Liver (tissue), 9 donors: ENCODE data around the gene FCRL1. TPM values are rescaled to one million over a fixed set of nuclear protein-coding genes. Genes with fewer than 3 reads are reported as not detected.

Source experiments
- DNase-seq: peaks from one replicate; pipeline ENCODE4 v3.0.0-alpha.2; 2017; ENCODE audit warnings: low spot score
- H3K27ac ChIP-seq, 2 donors: one replicate each; pipeline ENCODE4 v1.7.0; 2013; ENCODE audit warnings: inconsistent platforms in 2 of 2, low read length in 2 of 2, control low read depth in 1 of 2, low read depth in 1 of 2, mild to moderate bottlenecking in 1 of 2
- H3K27me3 ChIP-seq, 4 donors: one replicate each; pipeline versions ENCODE4 v1.6.1 to v1.7.0; 2013; ENCODE audit warnings: low read length in 3 of 4, inconsistent platforms in 1 of 4, mild to moderate bottlenecking in 1 of 4, moderate library complexity in 1 of 4; ENCODE audit not compliant: control insufficient read depth in 4 of 4, insufficient read depth in 4 of 4
- H3K36me3 ChIP-seq, 4 donors: one replicate each; pipeline versions ENCODE4 v1.6.1 to v1.7.0; 2013; ENCODE audit warnings: low read length in 3 of 4, mild to moderate bottlenecking in 3 of 4, low read depth in 1 of 4, moderate library complexity in 1 of 4; ENCODE audit not compliant: control insufficient read depth in 4 of 4, insufficient read depth in 3 of 4
- H3K4me1 ChIP-seq, 4 donors: one replicate each; pipeline versions ENCODE4 v1.6.1 to v1.7.0; 2013; ENCODE audit warnings: low read length in 3 of 4, mild to moderate bottlenecking in 3 of 4, moderate library complexity in 1 of 4; ENCODE audit not compliant: control insufficient read depth in 4 of 4, insufficient read depth in 4 of 4
- H3K4me3 ChIP-seq, 3 donors: one replicate each; pipeline versions ENCODE4 v1.6.1 to v1.7.0; 2013; ENCODE audit warnings: low read length in 3 of 3, control low read depth in 1 of 3, low read depth in 1 of 3, mild to moderate bottlenecking in 1 of 3
- H3K9ac ChIP-seq, 2 donors: one replicate each; pipeline ENCODE4 v1.7.0; 2013; ENCODE audit warnings: low read length in 2 of 2, mild to moderate bottlenecking in 2 of 2, moderate library complexity in 2 of 2, control low read depth in 1 of 2, low read depth in 1 of 2
- H3K9me3 ChIP-seq, 4 donors: one replicate each; pipeline versions ENCODE4 v1.6.1 to v1.7.0; 2013; ENCODE audit warnings: low read length in 3 of 4; ENCODE audit not compliant: control insufficient read depth in 4 of 4
- ATF3 ChIP-seq: IDR thresholded peaks from 2 replicates; pipeline ENCODE4 v1.6.1; 2016; ENCODE audit warnings: antibody characterized with exemption
- CTCF ChIP-seq: fragments of 150-350 bp; IDR thresholded peaks from 2 replicates; pipeline ENCODE4 v1.5.1; 2017; ENCODE audit warnings: improper control_type of control experiment, low read depth, low read length; ENCODE audit not compliant: missing input control
- EGR1 ChIP-seq, 2 donors: IDR thresholded peaks; 2 replicates each; pipeline ENCODE4 v1.6.1; 2016 to 2018; ENCODE audit warnings: antibody characterized with exemption in 2 of 2, low read depth in 2 of 2
- FOXA1 ChIP-seq: IDR thresholded peaks from 2 replicates; pipeline ENCODE4 v1.6.1; 2016; ENCODE audit warnings: antibody characterized with exemption
- FOXA2 ChIP-seq: IDR thresholded peaks from 2 replicates; pipeline ENCODE4 v1.6.1; 2016; ENCODE audit warnings: antibody characterized with exemption
- GABPA ChIP-seq, 2 donors: IDR thresholded peaks in 1 of 2; conservative IDR thresholded peaks in 1 of 2; 2 replicates each; pipeline ENCODE4 v1.6.1; 2016; ENCODE audit warnings: antibody characterized with exemption in 2 of 2, mild to moderate bottlenecking in 1 of 2, moderate library complexity in 1 of 2
- HNF4A ChIP-seq, 2 donors: conservative IDR thresholded peaks; 2 replicates each; pipeline ENCODE4 v1.6.1; 2016; ENCODE audit warnings: antibody characterized with exemption in 2 of 2, mild to moderate bottlenecking in 2 of 2
- HNF4G ChIP-seq: IDR thresholded peaks from 2 replicates; pipeline ENCODE4 v1.6.1; 2016; ENCODE audit warnings: antibody characterized with exemption
- JUND ChIP-seq, 2 donors: IDR thresholded peaks; 2 replicates each; pipeline ENCODE4 v1.6.1; 2016; ENCODE audit warnings: antibody characterized with exemption in 2 of 2
- MAX ChIP-seq: IDR thresholded peaks from 2 replicates; pipeline ENCODE4 v1.6.1; 2016; ENCODE audit warnings: antibody characterized with exemption
- NR2F2 ChIP-seq: IDR thresholded peaks from 2 replicates; pipeline ENCODE4 v1.6.1; 2016; ENCODE audit warnings: antibody characterized with exemption
- RAD21 ChIP-seq, 2 donors: IDR thresholded peaks; 2 replicates each; pipeline ENCODE4 v1.6.1; 2016; ENCODE audit warnings: antibody characterized with exemption in 2 of 2, mild to moderate bottlenecking in 2 of 2
- REST ChIP-seq: IDR thresholded peaks from 2 replicates; pipeline ENCODE4 v1.6.1; 2016; ENCODE audit warnings: antibody characterized with exemption, mild to moderate bottlenecking
- RXRA ChIP-seq, 2 donors: IDR thresholded peaks; 2 replicates each; pipeline ENCODE4 v1.6.1; 2017 to 2018; ENCODE audit warnings: antibody characterized with exemption in 2 of 2, mild to moderate bottlenecking in 1 of 2
- SP1 ChIP-seq: IDR thresholded peaks from 2 replicates; pipeline ENCODE4 v1.6.1; 2018; ENCODE audit warnings: antibody characterized with exemption, mild to moderate bottlenecking
- TAF1 ChIP-seq: conservative IDR thresholded peaks from 2 replicates; pipeline ENCODE4 v1.6.1; 2016; ENCODE audit warnings: antibody characterized with exemption, mild to moderate bottlenecking
- YY1 ChIP-seq: IDR thresholded peaks from 2 replicates; pipeline ENCODE4 v1.6.1; 2016; ENCODE audit warnings: antibody characterized with exemption, mild to moderate bottlenecking
- ZBTB33 ChIP-seq: IDR thresholded peaks from 2 replicates; pipeline ENCODE4 v1.6.1; 2016; ENCODE audit warnings: antibody characterized with exemption
- WGBS: extraction: QIAGEN DNeasy Blood & Tissue Kit; methylation state at CpG from one replicate; pipeline ENCODE4 v1.1.7; 2013; 5-methylcytosine and 5-hydroxymethylcytosine counted together
- polyA plus RNA-seq, 2 donors: library from polyadenylated mRNA; stranded (reverse) in 1 of 2; unstranded in 1 of 2; fragments of 200-250 nt in 1 of 2; fragments of >200 nt in 1 of 2; fragmentation: Nextera tagmentation in 1 of 2; extraction: Ambion mirVana in 1 of 2; gene quantifications; one replicate each; pipeline versions ENCODE4 v1.2.1 to v1.2.3, GENCODE V29; 2013 to 2015
- total RNA-seq, 2 donors: library from RNA; depleted of rRNA; stranded (reverse); fragments of >200 nt; gene quantifications; one replicate each; pipeline ENCODE4 v1.2.3, GENCODE V29; 2014
- donor health status: healthy.
- donor health status: healthy.
- donor health status: healthy.
- donor health status: healthy.
- donor health status: healthy.

FCRL1 gene
- total and polyA plus RNA-seq, 4 donors = 0.02 to 0.84 (median 0.49) TPM

- H3K4me3 ChIP-seq = no peak overlapping the region
- no peaks in the 10 kb centered on the region for H3K4me1 ChIP-seq
- no peak for TF ChIP-seq RXRA (IDR thresholded peaks at IDR 0.05)
- H3K27ac ChIP-seq = no peak overlapping the region
- DNase-seq = no peak
- H3K27me3 ChIP-seq = peaks cover 0 to 3% (median 0%) of the 10 kb centered on the region in 4 donors
- no peaks in the 10 kb centered on the region for H3K36me3 ChIP-seq
- WGBS = 82% methylated on average over 2 of the region's 2 CpGs
- no peak overlapping the region for H3K9ac ChIP-seq
- H3K9me3 ChIP-seq = no peaks in the 10 kb centered on the region
Measured at GRCh38 chr1:157856538-157856937, 36.6 kb upstream of the FCRL1 start.

GRCh38 chr1:157852476-157852875 lies 32.6 kb upstream of the FCRL1 start:
- no peaks in the 10 kb centered on the region for H3K36me3 ChIP-seq
- H3K4me1 ChIP-seq = no peaks in the 10 kb centered on the region
- H3K9me3 ChIP-seq = no peaks in the 10 kb centered on the region
- H3K4me3 ChIP-seq = no peak overlapping the region
- TF ChIP-seq YY1 (no peak), NR2F2 (no peak), ATF3 (no peak), HNF4A (conservative IDR thresholded peaks at IDR 0.05) (no peak), JUND (IDR thresholded peaks at IDR 0.05) (no peak), TAF1 (no peak), FOXA2 (no peak), ZBTB33 (no peak), FOXA1 (no peak), CTCF (no peak), GABPA (IDR thresholded peaks at IDR 0.05 in 1 of 2, conservative IDR thresholded peaks at IDR 0.05 in 1 of 2) (no peak), REST (no peak), RXRA (IDR thresholded peaks at IDR 0.05) (no peak), MAX (no peak), SP1 (no peak), HNF4G (no peak), RAD21 (IDR thresholded peaks at IDR 0.05) (no peak), EGR1 (IDR thresholded peaks at IDR 0.05; ENCODE audit: low read depth in 2 of 2) (no peak)
- H3K27ac ChIP-seq = no peak overlapping the region
- DNase-seq = no peak
- 59% methylated on average over 3 of the region's 3 CpGs for WGBS
- no peaks in the 10 kb centered on the region for H3K27me3 ChIP-seq
- no peak overlapping the region for H3K9ac ChIP-seq
